Neural progenitor cell (in vitro differentiated cells): ENCODE data around the gene EDEM1. TPM values are rescaled to one million over a fixed set of nuclear protein-coding genes. Genes with fewer than 3 reads are reported as not detected.

Experiments used
- DNase-seq: peaks from one replicate; pipeline ENCODE4 v3.0.0-alpha.2; 2016; ENCODE audit warnings: low spot score
- H2AFZ ChIP-seq: fragments of 200-600 bp; sonication (generic); replicated peaks from 2 replicates; pipeline ENCODE4 v1.6.1; 2016; ENCODE audit warnings: antibody characterized with exemption
- H3F3A ChIP-seq: fragments of 200-600 bp; sonication (generic); 2 replicates; pipeline ENCODE4 v1.6.1; 2016; ENCODE audit warnings: antibody characterized with exemption, low read depth
- H3K27ac ChIP-seq: fragments of 200-600 bp; sonication (generic); 2 replicates; pipeline ENCODE4 v1.5.1; 2016; ENCODE audit warnings: mild to moderate bottlenecking
- H3K27me3 ChIP-seq: fragments of 200-600 bp; sonication (generic); 2 replicates; pipeline ENCODE4 v1.6.1; 2016; ENCODE audit warnings: mild to moderate bottlenecking, moderate library complexity
- H3K36me3 ChIP-seq: fragments of 200-600 bp; sonication (generic); 2 replicates; pipeline ENCODE4 v1.5.1; 2016
- H3K4me1 ChIP-seq: fragments of 200-600 bp; sonication (generic); 2 replicates; pipeline ENCODE4 v1.6.1; 2016; ENCODE audit warnings: mixed run types
- H3K4me2 ChIP-seq: fragments of 200-600 bp; sonication (generic); 2 replicates; pipeline ENCODE4 v1.6.1; 2016
- H3K4me3 ChIP-seq: fragments of 200-600 bp; sonication (generic); 2 replicates; pipeline ENCODE4 v1.5.1; 2016
- H3K79me2 ChIP-seq: fragments of 200-600 bp; sonication (generic); 2 replicates; pipeline ENCODE4 v1.6.1; 2016; ENCODE audit warnings: low read depth
- H3K9ac ChIP-seq: fragments of 200-600 bp; sonication (generic); 2 replicates; pipeline ENCODE4 v1.6.1; 2016
- H3K9me3 ChIP-seq: fragments of 200-600 bp; sonication (generic); 2 replicates; pipeline ENCODE4 v1.5.1; 2016; ENCODE audit warnings: low read depth
- H4K20me1 ChIP-seq: fragments of 200-600 bp; sonication (generic); 2 replicates; pipeline ENCODE4 v1.6.1; 2016; ENCODE audit warnings: low read depth
- H3K27ac Mint-ChIP-seq: 3 replicates; pipeline ENCODE4 v1.8.0; 2021; ENCODE audit warnings: mixed read lengths
- H3K27me3 Mint-ChIP-seq: 2 replicates; pipeline ENCODE4 v1.8.0; 2022; ENCODE audit warnings: low read depth, mild to moderate bottlenecking, inconsistent platforms, moderate library complexity, mixed read lengths; ENCODE audit not compliant: insufficient read depth
- H3K36me3 Mint-ChIP-seq: 3 replicates; pipeline ENCODE4 v1.8.0; 2021; ENCODE audit warnings: mixed read lengths
- H3K4me1 Mint-ChIP-seq: 3 replicates; pipeline ENCODE4 v1.8.0; 2021; ENCODE audit warnings: mixed read lengths
- H3K4me3 Mint-ChIP-seq: 3 replicates; pipeline ENCODE4 v1.8.0; 2021; ENCODE audit warnings: mild to moderate bottlenecking, moderate library complexity, mixed read lengths
- H3K9me3 Mint-ChIP-seq: 3 replicates; pipeline ENCODE4 v1.8.0; 2020; ENCODE audit warnings: mixed read lengths
- EZH2 ChIP-seq: fragments of 200-600 bp; sonication (generic); IDR thresholded peaks from 2 replicates; pipeline ENCODE4 v1.6.1; 2017; ENCODE audit warnings: antibody characterized with exemption, mild to moderate bottlenecking, moderate library complexity
- EZH2phosphoT487 ChIP-seq: fragments of 200-600 bp; sonication (generic); IDR thresholded peaks from 2 replicates; pipeline ENCODE4 v1.6.1; 2017; ENCODE audit warnings: antibody characterized with exemption
- total RNA-seq: library from RNA; depleted of rRNA; stranded (reverse); fragments of >200 nt; gene quantifications from 2 replicates; pipeline ENCODE4 v1.2.3, GENCODE V29; 2015; ENCODE audit warnings: low replicate concordance
- TF ChIP-seq, protein P1 (sequence below): fragments of 200-600 bp; sonication (generic); IDR thresholded peaks from 2 replicates; pipeline ENCODE4 v1.5.1; 2017; ENCODE audit warnings: antibody characterized with exemption, mild to moderate bottlenecking

Gene EDEM1
- total RNA-seq, 1 donor from 2014 or later: 11.8 TPM

DNA sequence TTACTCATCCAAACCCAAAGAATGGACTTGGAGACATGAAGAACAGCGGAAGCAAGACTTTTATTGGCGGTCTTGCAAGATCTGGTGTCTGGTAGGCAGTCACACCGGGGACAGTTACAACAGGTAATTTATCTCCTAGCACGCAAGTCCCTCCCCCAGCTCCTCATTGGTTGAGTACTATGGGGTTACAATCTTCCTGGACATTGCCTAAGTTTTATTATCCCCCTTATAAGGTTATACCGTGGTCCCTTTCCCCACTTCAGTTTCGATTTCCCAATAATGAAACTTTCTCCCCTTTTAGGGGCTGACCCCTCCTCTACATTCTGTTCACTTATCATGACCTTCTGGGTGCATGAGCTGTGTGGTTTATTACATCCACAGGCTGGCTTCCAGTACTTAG lies 46.7 kb upstream of the EDEM1 start:
- H3K27me3 ChIP-seq: no peaks in the 10 kb centered on the region
- peaks cover 12% of the 10 kb centered on the region for H3K9me3 ChIP-seq
- no peaks in the 10 kb centered on the region for H3K4me1 Mint-ChIP-seq
- no peak overlapping the region for H3K27ac ChIP-seq
- no peak overlapping the region for H3K27ac Mint-ChIP-seq
- H3K4me2 ChIP-seq: no peak overlapping the region
- no peak for TF ChIP-seq EZH2
- TF ChIP-seq EZH2phosphoT487: no peak
- TF ChIP-seq, protein P1, sequence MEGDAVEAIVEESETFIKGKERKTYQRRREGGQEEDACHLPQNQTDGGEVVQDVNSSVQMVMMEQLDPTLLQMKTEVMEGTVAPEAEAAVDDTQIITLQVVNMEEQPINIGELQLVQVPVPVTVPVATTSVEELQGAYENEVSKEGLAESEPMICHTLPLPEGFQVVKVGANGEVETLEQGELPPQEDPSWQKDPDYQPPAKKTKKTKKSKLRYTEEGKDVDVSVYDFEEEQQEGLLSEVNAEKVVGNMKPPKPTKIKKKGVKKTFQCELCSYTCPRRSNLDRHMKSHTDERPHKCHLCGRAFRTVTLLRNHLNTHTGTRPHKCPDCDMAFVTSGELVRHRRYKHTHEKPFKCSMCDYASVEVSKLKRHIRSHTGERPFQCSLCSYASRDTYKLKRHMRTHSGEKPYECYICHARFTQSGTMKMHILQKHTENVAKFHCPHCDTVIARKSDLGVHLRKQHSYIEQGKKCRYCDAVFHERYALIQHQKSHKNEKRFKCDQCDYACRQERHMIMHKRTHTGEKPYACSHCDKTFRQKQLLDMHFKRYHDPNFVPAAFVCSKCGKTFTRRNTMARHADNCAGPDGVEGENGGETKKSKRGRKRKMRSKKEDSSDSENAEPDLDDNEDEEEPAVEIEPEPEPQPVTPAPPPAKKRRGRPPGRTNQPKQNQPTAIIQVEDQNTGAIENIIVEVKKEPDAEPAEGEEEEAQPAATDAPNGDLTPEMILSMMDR: no peak
- peaks cover 25% of the 10 kb centered on the region for H3K36me3 Mint-ChIP-seq
- DNase-seq: no peak
- H3F3A ChIP-seq: no peaks in the 10 kb centered on the region
- no peak overlapping the region for H3K4me3 Mint-ChIP-seq
- H3K4me3 ChIP-seq: no peak overlapping the region
- H3K79me2 ChIP-seq: peaks cover 100% of the 10 kb centered on the region
- peaks cover 12% of the 10 kb centered on the region for H4K20me1 ChIP-seq
- H3K9ac ChIP-seq: no peak overlapping the region
- H2AFZ ChIP-seq: no peak overlapping the region
- H3K27me3 Mint-ChIP-seq: peaks cover 2% of the 10 kb centered on the region
- peaks cover 2% of the 10 kb centered on the region for H3K9me3 Mint-ChIP-seq
- H3K4me1 ChIP-seq: no peaks in the 10 kb centered on the region
- H3K36me3 ChIP-seq: no peaks in the 10 kb centered on the region

DNA sequence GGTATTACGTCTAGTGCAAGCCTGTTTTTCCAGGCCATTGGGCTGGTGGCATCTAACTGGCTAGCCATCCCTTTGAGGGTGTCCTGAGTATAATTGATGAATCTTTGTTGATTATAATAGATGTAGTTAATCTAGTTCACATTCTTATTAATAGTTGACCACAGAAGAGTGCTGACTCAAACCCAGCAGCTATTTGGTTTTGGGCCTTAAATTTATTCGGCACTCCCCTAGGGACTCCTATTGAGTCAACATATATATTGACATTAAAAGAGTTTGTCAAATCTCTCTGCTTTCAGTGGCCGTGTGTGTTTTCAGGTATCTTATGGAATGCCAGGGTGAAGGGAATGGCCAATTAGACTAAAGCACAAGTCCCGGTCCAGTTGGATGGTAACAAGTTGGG lies 45.7 kb upstream of the EDEM1 start:
- Mint-ChIP-seq H3K36me3 (peaks cover 27% of the 10 kb centered on the region), H3K4me3 (no peak overlapping the region), H3K9me3 (peaks cover 2% of the 10 kb centered on the region), H3K27ac (no peak overlapping the region), H3K27me3 (peaks cover 2% of the 10 kb centered on the region), H3K4me1 (no peaks in the 10 kb centered on the region)
- H3K27me3 ChIP-seq: no peaks in the 10 kb centered on the region
- DNase-seq: no peak
- H3K36me3 ChIP-seq: no peaks in the 10 kb centered on the region
- H3K4me2 ChIP-seq: no peak overlapping the region
- peaks cover 12% of the 10 kb centered on the region for H3K9me3 ChIP-seq
- H3K9ac ChIP-seq: no peak overlapping the region
- peaks cover 100% of the 10 kb centered on the region for H3K79me2 ChIP-seq
- no peaks in the 10 kb centered on the region for H3F3A ChIP-seq
- peaks cover 12% of the 10 kb centered on the region for H4K20me1 ChIP-seq
- no peak overlapping the region for H3K4me3 ChIP-seq
- H2AFZ ChIP-seq: no peak overlapping the region
- no peaks in the 10 kb centered on the region for H3K4me1 ChIP-seq
- H3K27ac ChIP-seq: no peak overlapping the region
- no peak for TF ChIP-seq EZH2phosphoT487
- TF ChIP-seq EZH2: no peak
- TF ChIP-seq, protein P1: no peak

DNA sequence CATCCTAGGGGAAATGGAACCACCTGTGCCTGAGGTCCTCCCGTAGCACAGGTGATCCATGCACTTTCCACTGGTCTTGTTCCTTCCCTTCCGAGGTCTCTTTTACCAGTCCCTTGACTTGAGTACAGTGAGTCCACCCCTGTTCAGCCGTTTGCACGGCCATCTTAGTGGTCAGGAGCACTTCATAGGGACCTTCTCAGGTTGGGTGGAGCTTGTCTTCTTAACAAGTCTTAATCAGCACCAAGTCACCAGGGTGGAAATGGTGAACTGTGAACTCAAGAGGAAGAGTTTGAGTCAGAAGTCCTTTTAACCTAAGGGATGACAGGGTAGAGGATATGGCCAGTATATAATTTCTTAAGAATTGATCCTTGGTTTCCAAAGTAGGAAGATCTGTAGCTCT lies 44.0 kb upstream of the EDEM1 start:
- Histone ChIP-seq H3K36me3 (no peaks in the 10 kb centered on the region), H2AFZ (no peak overlapping the region)

More for the DNA sequence above, 44.0 kb upstream of the EDEM1 start:
- no peak for DNase-seq
- Histone ChIP-seq H3K9ac (no peak overlapping the region), H3F3A (no peaks in the 10 kb centered on the region), H3K27ac (no peak overlapping the region), H3K4me1 (no peaks in the 10 kb centered on the region), H3K9me3 (peaks cover 12% of the 10 kb centered on the region), H3K27me3 (no peaks in the 10 kb centered on the region), H3K4me2 (no peak overlapping the region), H3K79me2 (peaks cover 100% of the 10 kb centered on the region), H4K20me1 (no peaks in the 10 kb centered on the region), H3K4me3 (no peak overlapping the region)
- Mint-ChIP-seq H3K27ac (no peak overlapping the region), H3K36me3 (peaks cover 33% of the 10 kb centered on the region), H3K4me1 (no peaks in the 10 kb centered on the region), H3K4me3 (no peak overlapping the region), H3K9me3 (peaks cover 16% of the 10 kb centered on the region), H3K27me3 (peaks cover 2% of the 10 kb centered on the region)
- TF ChIP-seq EZH2 (no peak), EZH2phosphoT487 (no peak)
- TF ChIP-seq, protein P1: no peak
